RWPE1 (cell line): ENCODE measurements around the gene FUBP3.

ENCODE experiments used
- CTCF ChIA-PET: fragments of 350-600 bp; sonication (Branson Sonifier 250); formaldehyde crosslinking; extraction: SDS; loops from one replicate; lab custom pipeline; 2021; lab: Yijun Ruan, JAX
- POLR2A ChIA-PET: fragments of 400-600 bp; formaldehyde crosslinking; extraction: SDS; loops from one replicate; lab custom pipeline; 2020; ENCODE audit warnings: antibody characterized with exemption; ENCODE audit not compliant: low non-redundant PET; lab: Yijun Ruan, JAX
- DNase-seq: peaks from one replicate; pipeline ENCODE4 v3.0.0; 2012; ENCODE audit warnings: low spot score
- H3K27ac ChIP-seq: fragments of 450-650 bp; 2 replicates; pipeline ENCODE4 v1.5.1; 2017
- CTCF ChIP-seq: fragments of 450-650 bp; conservative IDR thresholded peaks from 2 replicates; pipeline ENCODE4 v1.5.1; 2017; ENCODE audit warnings: low read depth, mild to moderate bottlenecking

FUBP3 gene

DNA sequence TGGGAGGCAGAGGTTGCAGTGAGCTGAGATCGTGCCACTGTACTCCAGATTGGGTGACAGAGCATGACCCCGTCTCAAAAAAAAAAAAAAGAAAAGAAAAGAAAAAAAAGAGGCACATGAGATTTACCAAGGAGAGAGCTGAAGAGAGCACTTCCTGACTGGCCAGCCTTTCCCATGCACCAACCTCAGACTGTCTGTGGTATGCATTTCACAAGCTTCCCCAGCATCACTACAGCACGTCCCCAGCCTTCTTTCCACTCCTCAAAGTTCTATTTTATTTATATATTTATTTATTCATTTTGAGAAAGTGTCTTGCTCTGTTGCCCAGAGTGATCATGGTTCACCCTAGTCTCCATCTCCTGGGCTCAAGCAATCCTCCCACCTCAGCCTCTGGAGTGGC, 13.6 kb upstream of the FUBP3 start:
- ChIA-PET POLR2A (no interaction called here), CTCF (no interaction called here)
- no peak overlapping the region for H3K27ac ChIP-seq
- no peak for DNase-seq
- TF ChIP-seq CTCF, result no peak

DNA sequence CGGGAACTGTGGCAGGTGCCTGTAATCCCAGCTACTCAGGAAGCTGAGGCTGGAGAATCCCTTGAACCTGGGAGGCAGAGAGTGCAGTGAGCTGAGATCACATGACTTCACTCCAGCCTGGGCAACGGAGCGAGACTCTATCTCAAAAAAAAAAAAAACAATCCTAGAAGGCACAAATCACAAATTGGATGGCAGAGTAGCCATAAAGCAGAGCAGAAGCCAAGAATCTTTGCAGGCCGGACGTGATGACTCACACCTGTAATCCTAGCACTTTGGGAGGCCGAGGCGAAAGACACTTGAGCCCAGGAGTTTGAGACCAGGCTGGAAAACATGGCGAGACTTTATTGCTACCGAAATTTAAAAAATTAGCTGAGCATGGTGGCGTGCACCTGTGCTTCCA, 9.2 kb upstream of the FUBP3 start:
- DNase-seq, result peak; percentile 43
- peak overlapping the region; percentile 47 for H3K27ac ChIP-seq
- POLR2A ChIA-PET, result no interaction called here
- no peak for TF ChIP-seq CTCF
- CTCF ChIA-PET, result no interaction called here

DNA sequence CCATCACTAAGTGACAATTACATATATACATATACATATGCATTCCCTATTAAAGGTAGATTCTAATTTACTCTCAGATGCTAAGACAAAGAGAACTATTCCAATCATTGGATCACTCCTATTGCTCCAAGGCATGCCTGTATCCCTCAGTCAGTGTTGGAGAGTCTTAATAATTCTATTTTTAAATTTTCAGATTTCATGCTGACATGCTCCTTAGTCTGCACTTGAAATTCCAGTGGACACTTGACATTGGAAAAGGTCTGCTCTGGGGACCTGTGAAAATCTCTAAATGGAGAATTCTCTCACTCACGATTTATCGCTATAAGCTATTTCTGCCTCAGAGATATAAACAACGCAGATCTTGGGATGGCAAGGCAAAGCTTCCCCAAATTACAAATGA, 3.9 kb upstream of the FUBP3 start:
- H3K27ac ChIP-seq, result no peak overlapping the region
- ChIA-PET CTCF (interaction anchor here (0.6 kb wide), 1 partner anchor 87 kb away, joined by 3 read pairs; no protein-coding TSS in a partner anchor), POLR2A (no interaction called here)
- TF ChIP-seq CTCF, result no peak
- no peak for DNase-seq

DNA sequence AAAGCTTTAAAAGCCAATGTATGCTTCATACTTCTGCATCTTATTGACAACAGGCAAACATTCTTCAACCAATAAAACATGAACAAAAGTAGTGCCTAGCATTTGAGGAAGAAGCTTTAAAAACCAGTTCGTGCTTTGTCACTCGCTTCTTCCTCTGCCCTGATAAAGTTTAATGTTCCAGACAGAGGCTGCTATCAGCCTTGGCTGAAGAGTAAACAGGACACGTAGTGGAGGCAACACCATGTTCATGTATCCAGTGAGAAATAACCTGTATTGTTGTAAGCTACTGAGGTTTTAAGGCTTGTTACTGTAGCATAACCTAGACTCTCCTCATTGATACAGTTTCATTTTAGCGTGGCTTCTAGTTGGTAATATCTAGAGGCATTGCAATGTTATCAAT, 3.2 kb upstream of the FUBP3 start:
- DNase-seq, result no peak
- TF ChIP-seq CTCF, result no peak
- ChIA-PET POLR2A (no interaction called here), CTCF (interaction anchor here (0.6 kb wide), 1 partner anchor 87 kb away, joined by 3 read pairs; no protein-coding TSS in a partner anchor)
- no peak overlapping the region for H3K27ac ChIP-seq

DNA sequence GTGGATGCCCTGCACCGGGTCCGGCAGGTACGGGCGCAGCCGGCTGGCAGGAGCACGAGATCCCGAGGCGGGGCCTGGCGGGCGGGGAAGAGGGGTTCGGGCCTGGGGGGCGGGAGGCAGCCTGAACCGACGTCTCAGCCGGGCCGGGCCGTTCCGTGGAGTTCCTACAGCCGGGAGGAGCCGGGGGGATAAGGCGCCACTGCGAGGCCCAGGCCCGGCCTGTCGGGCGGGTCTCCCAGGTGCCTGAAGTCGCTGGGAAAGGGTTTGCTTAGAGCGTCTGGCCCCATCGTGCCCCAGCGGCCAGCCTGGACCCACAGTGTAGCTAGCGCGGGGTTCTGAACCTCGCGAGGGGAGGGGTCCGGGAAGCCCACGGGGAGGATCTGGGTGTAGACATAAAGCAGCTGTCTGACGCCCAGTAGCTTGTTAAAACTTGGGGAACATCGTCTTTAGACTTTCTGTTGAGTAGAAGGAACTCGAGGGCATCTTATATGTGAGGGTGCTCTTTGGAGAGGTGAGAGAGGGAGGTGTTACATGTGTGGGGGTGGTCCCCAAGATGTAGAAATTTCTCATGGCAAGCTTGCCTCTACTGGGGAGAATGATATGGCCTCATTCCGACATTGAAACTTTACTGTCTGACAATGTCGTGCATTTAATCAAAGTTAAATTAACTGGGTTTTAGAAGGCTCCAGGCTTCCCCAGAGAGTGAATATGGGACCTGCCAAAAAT, 524 bp downstream of the FUBP3 start:
- no peak for TF ChIP-seq CTCF
- ChIA-PET CTCF (interaction anchor here (0.6 to 1.0 kb wide), 3 partner anchors 16 to 61 kb away, joined by 3 to 5 read pairs (median 4); no protein-coding TSS in a partner anchor), POLR2A (interaction anchor here (0.6 to 1.1 kb wide), 5 partner anchors 37 to 142 kb away, joined by 3 to 8 read pairs (median 5); no protein-coding TSS in a partner anchor)
- peak; percentile 57 for DNase-seq
- peak overlapping the region; percentile 94 for H3K27ac ChIP-seq

- POLR2A ChIA-PET, result no interaction called here
- no peak for TF ChIP-seq CTCF
- DNase-seq, result no peak
- CTCF ChIA-PET, result no interaction called here
- no peak overlapping the region for H3K27ac ChIP-seq
Measured at GRCh38 chr9:130581766-130582165, 2.4 kb downstream of the FUBP3 start.
